Thyroid gland (tissue), 4 donors: ENCODE measurements around the gene GFOD1. TPM values are rescaled to one million over a fixed set of nuclear protein-coding genes. Genes with fewer than 3 reads are reported as not detected.

Source experiments
- DNase-seq, 2 donors: peaks; one replicate each; pipeline ENCODE4 v3.0.0-alpha.2; 2019
- H3K27ac ChIP-seq, 3 donors: fragments of 200-600 bp; sonication (generic); 1 replicate in 2 of 3; 2 replicates in 1 of 3; pipeline ENCODE4 v1.5.1; 2016 to 2019; ENCODE audit warnings: mild to moderate bottlenecking in 1 of 3, moderate library complexity in 1 of 3
- H3K27me3 ChIP-seq: fragments of 200-600 bp; sonication (generic); one replicate; pipeline ENCODE4 v1.5.1; 2019
- H3K36me3 ChIP-seq, 2 donors: fragments of 200-600 bp; sonication (generic); one replicate each; pipeline ENCODE4 v1.5.1; 2016 to 2019
- H3K4me1 ChIP-seq, 2 donors: fragments of 200-600 bp; sonication (generic); one replicate each; pipeline ENCODE4 v1.5.1; 2017 to 2019
- H3K4me3 ChIP-seq, 3 donors: fragments of 200-600 bp; sonication (generic); replicated peaks in 1 of 3; 1 replicate in 2 of 3; 2 replicates in 1 of 3; pipeline ENCODE4 v1.5.1; 2016; ENCODE audit warnings: mild to moderate bottlenecking in 1 of 3
- H3K9me3 ChIP-seq: fragments of 200-600 bp; sonication (generic); one replicate; pipeline ENCODE4 v1.5.1; 2017
- POLR2A ChIP-seq, 2 donors: fragments of 450-650 bp; IDR thresholded peaks; one replicate each; pipeline ENCODE4 v1.6.1; 2017; ENCODE audit warnings: antibody characterized with exemption in 2 of 2, mild to moderate bottlenecking in 2 of 2, moderate library complexity in 1 of 2
- WGBS, 2 donors: methylation state at CpG; one replicate each; pipeline ENCODE4 v1.1.5; 2017; 5-methylcytosine and 5-hydroxymethylcytosine counted together
- intact Hi-C: fragments of 100-400 bp; cut with DNase I; formaldehyde crosslinking; loops from one replicate; pipeline ENCODE4 v1.15.1; 2023
- total RNA-seq, 4 donors: library from RNA; depleted of rRNA; stranded (reverse); fragments of >200 nt; gene quantifications; one replicate each; pipeline ENCODE4 v1.2.3, GENCODE V29; 2016
- TF ChIP-seq, protein P1 (sequence below), 6 experiments: fragments of 200-600 bp in 3 of 6; fragments of 450-650 bp in 3 of 6; sonication (generic) in 3 of 6; IDR thresholded peaks; one replicate each; pipeline ENCODE4 v1.5.1; 2016 to 2019; ENCODE audit warnings: antibody characterized with exemption in 6 of 6, mild to moderate bottlenecking in 2 of 6, inconsistent platforms in 1 of 6, moderate library complexity in 1 of 6

GFOD1 gene
- total RNA-seq, 4 donors from 2014 or later, result 4.2 to 18.4 (median 8.5) TPM

DNA sequence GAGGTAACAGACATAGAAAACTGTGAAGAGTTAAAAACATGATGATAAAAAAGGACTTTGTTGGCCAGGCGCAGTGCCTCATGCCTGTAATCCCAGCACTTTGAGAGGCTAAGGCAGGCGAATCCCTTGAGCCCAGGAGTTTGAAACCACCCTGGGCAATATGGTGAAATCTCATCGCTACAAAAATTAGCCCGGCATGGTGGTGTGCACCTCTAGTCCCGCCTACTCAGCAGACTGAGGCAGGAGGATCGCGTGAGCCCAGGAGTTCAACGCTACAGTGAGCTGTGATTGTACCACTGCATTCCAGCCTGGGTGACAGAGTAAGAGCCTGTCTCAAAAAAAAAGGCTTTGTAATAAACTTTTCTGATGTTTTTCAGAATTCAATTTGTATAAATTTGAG is 60.1 kb downstream of the GFOD1 start:
- intact Hi-C loops, result no loop called here
- DNase-seq, result peak; percentile 52 to 64
- Histone ChIP-seq H3K9me3 (no peaks in the 10 kb centered on the region), H3K27me3 (no peaks in the 10 kb centered on the region), H3K4me3 (no peak overlapping the region), H3K36me3 (no peaks in the 10 kb centered on the region), H3K4me1 (peaks cover 20 to 34% of the 10 kb centered on the region in 2 donors), H3K27ac (peak overlapping the region in 2 of 3 donors; percentile 27 to 56)
- TF ChIP-seq, protein P1, sequence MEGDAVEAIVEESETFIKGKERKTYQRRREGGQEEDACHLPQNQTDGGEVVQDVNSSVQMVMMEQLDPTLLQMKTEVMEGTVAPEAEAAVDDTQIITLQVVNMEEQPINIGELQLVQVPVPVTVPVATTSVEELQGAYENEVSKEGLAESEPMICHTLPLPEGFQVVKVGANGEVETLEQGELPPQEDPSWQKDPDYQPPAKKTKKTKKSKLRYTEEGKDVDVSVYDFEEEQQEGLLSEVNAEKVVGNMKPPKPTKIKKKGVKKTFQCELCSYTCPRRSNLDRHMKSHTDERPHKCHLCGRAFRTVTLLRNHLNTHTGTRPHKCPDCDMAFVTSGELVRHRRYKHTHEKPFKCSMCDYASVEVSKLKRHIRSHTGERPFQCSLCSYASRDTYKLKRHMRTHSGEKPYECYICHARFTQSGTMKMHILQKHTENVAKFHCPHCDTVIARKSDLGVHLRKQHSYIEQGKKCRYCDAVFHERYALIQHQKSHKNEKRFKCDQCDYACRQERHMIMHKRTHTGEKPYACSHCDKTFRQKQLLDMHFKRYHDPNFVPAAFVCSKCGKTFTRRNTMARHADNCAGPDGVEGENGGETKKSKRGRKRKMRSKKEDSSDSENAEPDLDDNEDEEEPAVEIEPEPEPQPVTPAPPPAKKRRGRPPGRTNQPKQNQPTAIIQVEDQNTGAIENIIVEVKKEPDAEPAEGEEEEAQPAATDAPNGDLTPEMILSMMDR (IDR thresholded peaks at IDR 0.05), result no peak
- TF ChIP-seq POLR2A (IDR thresholded peaks at IDR 0.05), result no peak
- WGBS, 2 donors, result 44 to 46% methylated on average over 8 of the region's 8 CpGs

DNA sequence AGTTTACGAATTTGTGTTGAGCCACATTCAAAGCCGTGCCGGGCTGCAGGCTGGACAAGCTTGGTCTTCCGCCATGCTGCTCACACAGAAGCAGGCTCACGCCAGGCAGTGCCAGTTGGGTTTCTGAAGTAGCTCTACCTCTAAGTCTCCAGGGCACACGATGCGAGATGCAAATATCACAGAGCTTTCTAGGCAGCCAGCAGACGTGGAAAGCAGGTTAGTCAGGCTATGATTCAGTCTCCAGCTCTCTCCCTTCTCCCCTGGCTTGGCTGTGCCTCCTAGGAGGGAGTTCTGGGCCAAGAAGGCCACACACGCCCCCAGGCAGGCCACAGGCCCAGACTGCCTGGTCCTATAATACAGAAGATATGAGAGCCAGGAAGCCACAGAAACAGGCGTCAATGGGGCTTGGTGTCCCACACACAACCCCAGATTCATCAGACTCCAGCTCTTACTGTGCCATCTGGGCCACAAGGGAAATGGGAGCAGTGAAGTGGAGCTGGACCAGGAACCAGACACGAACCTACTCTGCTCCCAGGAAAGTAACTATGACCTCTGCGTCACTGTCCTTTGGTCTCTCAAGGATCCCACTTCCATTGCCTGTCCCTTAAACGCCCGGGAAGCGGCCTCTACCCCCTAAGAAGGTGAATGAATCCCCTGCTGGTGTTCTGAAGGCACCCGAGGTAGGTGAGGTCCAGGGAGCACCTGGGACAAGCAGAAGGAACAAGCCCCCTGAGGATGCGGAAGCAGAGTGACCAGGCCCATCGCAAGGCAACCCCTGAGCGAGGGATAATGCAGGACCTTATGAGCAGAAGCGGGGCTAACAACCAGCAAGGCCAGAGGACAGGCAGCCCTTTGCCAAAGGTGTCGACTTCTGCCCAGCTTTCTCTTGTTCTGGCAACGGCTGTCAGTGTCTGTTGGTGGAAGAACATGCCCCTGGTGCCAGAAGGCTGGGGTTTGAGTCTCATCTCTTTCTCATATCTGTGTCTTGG is 61.2 kb downstream of the GFOD1 start:
- no peak for DNase-seq
- WGBS, 2 donors, result 92 to 93% methylated on average over 20 to 22 of the region's 22 CpGs
- Histone ChIP-seq H3K27ac (no peak overlapping the region), H3K9me3 (no peaks in the 10 kb centered on the region), H3K4me3 (no peak overlapping the region), H3K27me3 (no peaks in the 10 kb centered on the region), H3K4me1 (peaks cover 29 to 45% of the 10 kb centered on the region in 2 donors), H3K36me3 (no peaks in the 10 kb centered on the region)
- TF ChIP-seq, protein P1 (IDR thresholded peaks at IDR 0.05), result no peak
- no peak for TF ChIP-seq POLR2A (IDR thresholded peaks at IDR 0.05)
- intact Hi-C loops, result no loop called here

DNA sequence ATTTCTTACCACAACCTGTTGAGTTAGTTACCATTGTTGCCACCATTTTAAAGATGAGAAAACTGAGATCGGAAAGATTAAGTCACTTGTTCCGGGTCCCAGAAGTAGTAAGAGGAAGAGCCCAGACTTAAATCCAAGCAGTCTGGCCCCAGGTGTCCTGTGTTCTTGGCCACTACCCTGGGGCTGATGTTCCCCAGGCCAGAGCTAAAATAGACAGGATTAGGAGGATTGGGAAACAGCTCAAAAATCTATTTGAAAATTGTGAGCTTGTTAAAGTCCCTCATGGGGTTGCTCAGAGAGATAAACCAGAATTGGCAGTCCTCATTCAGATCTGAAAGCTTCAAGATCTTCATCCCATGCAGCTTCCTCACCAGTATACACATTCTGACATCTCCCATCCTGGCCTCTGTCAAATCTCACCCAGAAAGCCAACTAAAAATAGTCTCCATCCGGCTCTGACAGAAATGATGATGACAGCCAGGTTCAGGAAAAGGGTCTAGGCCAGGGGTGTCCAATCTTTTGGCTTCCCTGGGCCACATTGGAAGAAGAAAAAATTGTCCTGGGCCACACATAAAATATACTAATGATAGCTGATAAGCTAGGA is 62.0 kb downstream of the GFOD1 start:
- no peak for TF ChIP-seq POLR2A (IDR thresholded peaks at IDR 0.05)
- TF ChIP-seq, protein P1 (IDR thresholded peaks at IDR 0.05), result no peak
- Histone ChIP-seq H3K9me3 (no peaks in the 10 kb centered on the region), H3K27me3 (no peaks in the 10 kb centered on the region), H3K27ac (no peak overlapping the region), H3K4me1 (peaks cover 36 to 54% of the 10 kb centered on the region in 2 donors), H3K4me3 (no peak overlapping the region), H3K36me3 (no peaks in the 10 kb centered on the region)
- DNase-seq, result no peak
- intact Hi-C loops, result no loop called here
- 50 to 53% methylated on average over 3 of the region's 3 CpGs for WGBS, 2 donors

DNA sequence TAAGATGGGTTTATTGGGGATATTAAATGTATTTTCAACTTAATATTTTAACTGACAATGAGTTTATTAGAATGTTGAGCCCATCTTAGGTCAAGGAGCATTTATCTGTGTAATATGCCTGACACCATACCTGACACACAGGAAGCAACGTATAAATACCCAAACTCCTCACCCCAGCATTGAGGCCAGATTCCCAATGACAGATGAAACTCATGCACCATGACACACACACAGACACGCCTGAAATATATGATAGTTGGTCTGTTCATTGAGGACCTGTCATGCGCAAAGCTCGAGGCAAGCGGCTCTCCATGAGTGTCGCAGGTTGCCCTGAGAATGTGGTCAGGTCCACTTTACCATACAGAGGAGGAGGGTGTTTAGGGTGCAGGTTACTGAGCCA is 64.1 kb downstream of the GFOD1 start:
- no peaks in the 10 kb centered on the region for H3K36me3 ChIP-seq
- TF ChIP-seq POLR2A (IDR thresholded peaks at IDR 0.05), result no peak
- TF ChIP-seq, protein P1 (IDR thresholded peaks at IDR 0.05), result no peak
- H3K27ac ChIP-seq, result peak overlapping the region; percentile 59 to 76 (median 60)
- no peaks in the 10 kb centered on the region for H3K27me3 ChIP-seq
- WGBS, 2 donors, result 89 to 96% methylated on average over 6 of the region's 6 CpGs
- H3K4me3 ChIP-seq, result no peak overlapping the region
- peaks cover 39 to 70% of the 10 kb centered on the region in 2 donors for H3K4me1 ChIP-seq
- no peaks in the 10 kb centered on the region for H3K9me3 ChIP-seq
- DNase-seq, result no peak
- intact Hi-C loops, result no loop called here
